Retina (tissue), 1 donor: ENCODE results near the gene MLPH.

ENCODE experiments used
- DNase-seq: peaks from one replicate; pipeline ENCODE4 v3.0.0-alpha.2; 2016

MLPH gene, protein sequence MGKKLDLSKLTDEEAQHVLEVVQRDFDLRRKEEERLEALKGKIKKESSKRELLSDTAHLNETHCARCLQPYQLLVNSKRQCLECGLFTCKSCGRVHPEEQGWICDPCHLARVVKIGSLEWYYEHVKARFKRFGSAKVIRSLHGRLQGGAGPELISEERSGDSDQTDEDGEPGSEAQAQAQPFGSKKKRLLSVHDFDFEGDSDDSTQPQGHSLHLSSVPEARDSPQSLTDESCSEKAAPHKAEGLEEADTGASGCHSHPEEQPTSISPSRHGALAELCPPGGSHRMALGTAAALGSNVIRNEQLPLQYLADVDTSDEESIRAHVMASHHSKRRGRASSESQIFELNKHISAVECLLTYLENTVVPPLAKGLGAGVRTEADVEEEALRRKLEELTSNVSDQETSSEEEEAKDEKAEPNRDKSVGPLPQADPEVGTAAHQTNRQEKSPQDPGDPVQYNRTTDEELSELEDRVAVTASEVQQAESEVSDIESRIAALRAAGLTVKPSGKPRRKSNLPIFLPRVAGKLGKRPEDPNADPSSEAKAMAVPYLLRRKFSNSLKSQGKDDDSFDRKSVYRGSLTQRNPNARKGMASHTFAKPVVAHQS

DNA sequence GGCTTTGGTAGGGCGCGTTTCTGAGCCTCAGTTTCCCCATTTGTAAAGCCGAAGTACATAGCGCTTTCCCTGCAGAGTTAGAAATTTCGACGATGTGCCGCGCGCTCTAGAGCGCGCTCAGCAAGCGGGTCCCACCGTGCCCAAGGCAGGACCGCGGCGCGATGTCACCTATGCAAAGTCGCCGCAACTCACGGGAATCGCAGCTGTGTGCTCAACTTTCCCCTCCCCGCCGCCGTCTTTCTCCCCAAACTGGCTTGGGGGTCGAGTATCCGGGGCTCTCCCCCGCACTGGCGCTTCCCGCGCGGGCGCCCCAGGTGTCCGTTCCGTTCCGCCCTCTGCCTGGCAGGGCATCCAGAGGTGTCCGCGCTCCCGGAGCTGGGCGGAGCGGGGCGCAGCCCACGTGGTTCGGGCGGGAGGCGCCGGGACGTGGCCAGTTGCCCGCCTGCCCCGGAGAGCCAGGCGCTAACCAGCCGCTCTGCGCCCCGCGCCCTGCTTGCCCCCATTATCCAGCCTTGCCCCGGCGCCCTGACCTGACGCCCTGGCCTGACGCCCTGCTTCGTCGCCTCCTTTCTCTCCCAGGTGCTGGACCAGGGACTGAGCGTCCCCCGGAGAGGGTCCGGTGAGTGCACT, at the start of gene MLPH:
MLPH (plus strand) TSS at position 433 of the 630 bp plus-strand sequence. CDS start 6,176 bp downstream, outside the sequence.
- peak; percentile 65 for DNase-seq

DNA sequence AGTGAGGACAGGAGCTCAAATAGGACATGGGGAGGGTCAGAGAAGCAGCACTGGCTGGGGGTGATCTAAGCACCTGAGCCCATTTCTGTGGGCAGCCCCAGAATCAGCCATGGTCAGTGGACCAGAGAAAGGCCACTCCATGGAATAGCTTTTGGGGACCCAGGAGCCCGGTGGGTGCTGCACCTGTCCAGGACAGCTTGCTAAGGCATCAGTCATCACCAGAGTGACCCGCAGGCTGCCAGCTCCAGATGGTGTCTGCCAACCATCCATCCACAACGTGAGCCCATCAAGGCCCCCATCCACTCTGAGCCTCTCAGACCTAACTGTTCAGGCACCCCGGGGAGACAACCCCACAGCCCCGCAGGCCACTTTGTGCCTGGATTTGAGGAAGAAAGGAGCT, 49.5 kb upstream of the MLPH start:
- DNase-seq = no peak

DNA sequence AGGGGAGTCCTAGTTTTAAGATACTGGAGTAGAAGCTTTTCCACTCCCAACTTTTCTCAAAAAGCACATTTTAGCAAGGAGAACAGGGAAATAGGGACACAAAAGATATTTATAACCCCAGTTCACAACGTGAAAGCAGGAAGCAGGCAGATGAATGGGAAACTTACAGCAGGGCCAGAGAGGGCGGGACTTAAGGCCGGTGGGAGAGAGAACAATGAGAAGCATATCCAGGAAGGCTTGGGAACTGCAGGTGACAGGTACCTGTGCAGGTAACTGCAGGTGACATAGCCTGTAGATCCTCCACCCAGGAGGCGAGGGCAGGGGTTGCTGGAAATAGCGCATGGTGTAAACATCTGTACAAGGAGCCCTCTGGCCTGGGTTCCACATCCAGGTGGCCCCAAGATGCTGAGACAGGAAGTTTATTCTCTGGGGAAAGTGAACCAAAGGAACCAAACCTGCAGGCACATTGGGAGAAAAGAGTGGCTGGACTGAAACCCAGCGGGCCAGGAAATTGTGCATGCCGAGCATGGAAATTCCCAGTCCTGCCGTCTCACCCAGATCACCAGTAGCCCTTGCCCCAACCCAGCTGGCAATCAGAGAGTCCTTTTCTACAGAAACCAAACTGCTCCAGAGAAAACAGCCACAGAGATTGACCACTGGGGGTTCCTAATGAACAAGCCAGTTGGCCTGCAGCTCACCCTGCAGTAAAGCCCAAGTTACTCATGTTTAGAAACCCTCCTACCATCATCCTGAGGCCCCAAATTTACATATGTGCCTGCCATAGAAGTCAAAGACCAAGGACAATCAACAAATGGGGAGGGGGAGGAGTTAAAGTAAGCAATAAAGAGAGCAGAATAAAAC, 48.7 kb upstream of the MLPH start:
- DNase-seq = no peak

DNA sequence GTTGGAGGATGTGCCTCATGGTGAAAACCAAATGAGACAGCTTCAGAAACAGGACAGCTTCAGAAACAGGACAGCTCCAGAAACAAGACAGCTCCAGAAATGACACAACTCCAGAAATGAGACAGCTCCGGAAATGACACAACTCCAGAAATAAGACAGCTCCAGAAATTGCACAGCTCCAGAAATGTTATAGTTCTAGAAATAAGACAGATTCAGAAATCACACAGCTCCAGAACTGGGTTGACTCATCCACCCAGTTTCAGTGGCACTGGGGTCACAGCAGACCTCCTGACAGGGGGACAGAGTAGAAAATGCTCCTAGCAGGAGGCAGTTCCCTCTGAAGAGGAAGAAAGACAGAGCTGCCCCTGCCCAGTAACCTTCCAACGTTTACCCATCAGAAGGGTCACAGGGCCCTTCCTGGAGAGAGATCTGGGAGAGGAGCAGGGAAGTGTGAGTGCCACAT, 46.2 kb upstream of the MLPH start:
- no peak for DNase-seq

DNA sequence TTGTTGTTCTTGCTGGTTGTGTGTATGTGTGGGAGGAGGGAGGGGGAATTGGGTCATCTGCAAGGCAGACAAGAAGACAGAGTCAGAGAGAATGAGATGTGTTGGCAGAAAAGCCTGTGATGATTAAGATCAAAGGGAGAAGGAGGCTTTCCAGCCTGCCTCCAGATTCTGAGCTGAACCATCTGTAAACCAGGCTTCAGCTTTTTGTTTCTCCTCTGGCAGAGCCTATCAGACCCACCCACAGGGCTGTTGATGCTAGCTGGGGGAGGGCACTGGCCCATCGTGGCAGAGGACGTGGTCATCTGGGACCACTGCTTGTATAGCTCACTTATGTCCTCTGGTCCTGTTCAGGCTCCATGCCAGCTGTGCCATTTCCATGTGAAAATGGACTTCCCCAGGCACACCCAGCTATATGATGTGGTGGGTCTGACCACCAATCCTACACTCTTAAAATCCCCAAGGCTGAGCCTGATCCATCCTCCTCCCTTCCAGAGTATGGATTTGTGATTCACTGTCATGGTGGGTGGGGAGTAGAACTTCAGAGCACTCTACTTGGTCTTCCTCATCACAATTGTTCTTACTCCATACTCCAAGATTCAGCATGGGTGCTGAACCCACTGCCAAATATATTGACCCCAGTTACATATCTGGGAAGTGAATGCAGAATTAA, 45.3 kb upstream of the MLPH start:
- peak; percentile 24 for DNase-seq

DNA sequence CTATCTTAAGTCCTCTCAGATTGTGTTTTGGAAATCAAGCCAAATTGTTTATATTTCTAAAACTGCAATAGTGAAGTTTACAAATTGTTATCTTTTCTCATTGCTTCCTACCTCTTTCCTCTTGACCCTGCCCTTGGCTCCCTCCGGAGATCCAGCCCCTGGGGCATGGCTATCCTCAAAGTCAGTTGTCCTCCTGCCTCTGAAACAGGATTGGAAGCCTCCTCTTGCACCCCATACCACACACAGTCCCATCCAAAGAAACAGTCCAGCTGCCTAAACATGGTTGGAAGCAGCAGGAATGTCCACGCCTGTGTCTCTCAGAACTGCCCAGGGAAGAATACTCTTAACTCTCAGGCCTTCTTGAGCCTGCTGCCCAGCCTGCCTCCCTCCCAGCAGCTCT, 43.0 kb upstream of the MLPH start:
- no peak for DNase-seq

DNA sequence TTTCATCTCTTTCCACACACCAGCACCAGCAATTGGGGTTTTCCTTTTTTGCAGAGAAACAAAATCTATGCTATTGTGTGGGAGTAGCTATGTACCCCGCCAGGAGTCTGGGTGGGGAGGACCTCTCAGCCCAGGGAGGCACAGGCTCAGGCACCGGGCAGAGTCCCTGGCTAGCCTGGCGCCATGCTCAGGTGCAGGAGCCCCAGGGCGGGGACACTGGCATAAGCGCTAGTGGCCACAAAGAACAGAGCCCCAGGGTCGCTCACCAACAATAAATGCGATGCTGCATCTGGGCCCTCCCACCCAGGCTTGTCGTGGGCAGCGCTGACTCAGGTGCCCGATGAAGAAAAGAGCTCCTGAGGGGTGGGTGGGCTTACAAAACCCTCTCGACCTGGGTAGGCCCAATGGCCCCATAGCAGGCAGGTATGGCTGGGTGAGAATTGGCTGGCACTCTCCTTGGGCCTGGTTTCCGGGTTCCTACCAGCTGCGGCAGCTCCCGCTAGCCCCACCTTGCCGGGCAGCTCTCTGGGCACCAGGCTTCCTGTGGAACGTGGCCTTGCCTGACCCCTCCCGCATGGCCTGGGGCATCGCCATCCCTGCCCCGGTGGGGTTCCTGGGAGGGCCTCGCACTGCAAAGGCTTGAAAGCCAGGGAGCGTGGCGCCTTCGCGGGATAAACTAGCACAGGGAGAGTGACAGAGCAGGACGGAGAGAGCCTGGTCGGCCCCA, 41.3 kb upstream of the MLPH start:
- no peak for DNase-seq

DNA sequence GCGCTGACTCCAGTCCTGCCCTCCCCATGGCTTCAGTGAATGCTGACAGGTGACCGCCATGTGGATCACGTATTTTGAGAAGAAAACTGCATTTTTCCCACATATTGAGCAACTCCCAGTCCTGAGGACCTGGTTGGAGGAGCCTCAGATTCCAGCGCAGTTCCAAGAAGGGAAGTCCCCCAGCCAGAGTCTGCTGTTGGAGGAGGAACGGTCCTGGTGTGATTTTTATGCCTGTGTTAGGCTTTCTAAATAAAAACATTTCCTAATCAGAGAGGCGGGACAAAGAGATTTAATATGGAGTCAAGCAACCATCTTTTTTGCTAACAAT, 40.7 kb upstream of the MLPH start:
- no peak for DNase-seq

DNA sequence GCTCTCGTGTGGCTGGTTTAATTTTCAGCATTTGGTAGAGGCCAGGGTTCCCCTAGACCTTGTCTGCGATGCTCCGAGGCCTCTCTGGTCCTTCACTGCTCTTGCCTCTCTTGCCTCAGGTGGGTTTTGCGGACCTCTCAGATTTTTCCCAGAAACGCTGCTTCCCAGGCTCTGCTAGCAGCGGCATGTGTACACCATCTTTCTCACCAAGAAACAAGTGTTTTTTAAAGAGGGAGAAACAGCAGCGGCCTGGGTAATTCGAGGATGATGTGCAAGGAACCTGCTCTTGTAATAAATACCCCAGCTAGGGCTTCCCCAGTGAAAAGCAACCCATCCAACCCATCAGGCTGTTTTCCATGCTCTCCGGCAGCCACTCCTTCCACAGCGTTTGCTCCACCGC, 39.6 kb upstream of the MLPH start:
- no peak for DNase-seq

DNA sequence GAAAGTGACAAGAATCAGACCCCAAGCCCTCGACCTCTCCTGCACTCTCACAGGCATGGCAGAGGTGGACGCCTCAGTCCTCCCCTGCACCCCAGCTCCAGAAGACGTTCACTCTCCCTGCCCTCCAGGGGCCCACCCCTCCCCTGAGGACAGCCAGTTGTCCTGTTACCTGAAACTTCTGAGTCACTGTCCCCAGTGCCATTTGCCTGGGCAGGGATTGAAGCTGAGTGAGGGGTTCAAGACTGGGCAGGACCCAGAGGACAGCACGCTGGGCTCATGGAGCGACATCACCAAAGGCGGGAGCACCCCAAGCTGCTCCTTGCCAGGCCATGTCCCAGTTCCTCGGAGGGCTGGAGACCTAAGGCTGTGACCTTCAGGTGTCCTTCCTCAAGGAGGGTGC, 38.9 kb upstream of the MLPH start:
- DNase-seq = no peak

DNA sequence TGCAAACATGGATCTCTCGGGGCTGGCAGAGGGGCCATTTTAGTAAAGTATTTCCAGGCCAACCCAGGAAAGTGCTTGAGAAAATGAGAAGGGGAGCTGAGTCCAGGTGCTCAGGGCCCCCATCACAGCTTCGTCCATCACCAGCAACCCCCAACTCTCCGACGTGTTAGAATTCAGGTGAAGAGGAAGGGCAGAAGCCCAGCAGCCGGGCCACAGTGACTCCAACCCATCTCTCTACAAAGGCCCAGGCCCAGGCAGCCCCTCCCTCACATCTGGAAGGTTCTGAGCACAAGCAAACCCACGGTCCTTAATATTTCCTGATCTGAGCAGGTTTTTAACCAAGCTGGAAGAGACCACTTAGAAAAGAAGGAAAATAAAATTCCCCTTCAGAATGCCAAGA, 38.4 kb upstream of the MLPH start:
- DNase-seq = no peak

DNA sequence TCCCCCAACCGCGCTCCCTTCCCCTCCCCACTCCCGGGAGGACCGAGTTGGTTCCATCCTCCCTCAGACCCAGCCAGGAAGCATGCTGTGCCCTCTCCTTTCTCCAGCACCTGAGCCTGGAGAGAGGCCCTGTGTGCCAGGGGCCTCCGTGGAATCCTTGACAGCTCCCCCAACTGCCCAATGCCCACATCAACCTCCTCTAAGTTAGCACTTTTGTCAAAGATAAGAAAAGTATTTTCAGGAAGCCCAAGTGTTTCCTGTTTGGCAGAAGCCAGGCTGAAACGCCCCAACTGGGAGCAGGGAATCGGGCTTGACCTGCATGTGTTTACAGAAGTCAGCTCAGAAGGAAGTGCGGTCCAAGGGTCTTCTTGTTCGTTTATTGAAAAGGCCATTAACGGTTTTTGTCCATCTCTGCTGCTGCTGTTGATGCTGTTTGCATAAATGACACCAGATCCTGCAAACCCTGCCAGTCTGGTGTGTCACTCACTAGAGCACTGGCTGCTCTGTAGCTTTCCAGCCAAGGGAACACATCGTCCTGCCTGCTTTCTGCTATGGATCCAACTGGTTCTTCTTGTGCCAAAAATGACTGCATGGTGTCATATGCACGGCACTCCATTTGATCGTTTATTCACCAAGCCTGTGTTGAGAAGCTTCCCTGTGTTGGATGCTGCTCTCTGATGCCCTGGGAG, 37.7 kb upstream of the MLPH start:
- DNase-seq = no peak

DNA sequence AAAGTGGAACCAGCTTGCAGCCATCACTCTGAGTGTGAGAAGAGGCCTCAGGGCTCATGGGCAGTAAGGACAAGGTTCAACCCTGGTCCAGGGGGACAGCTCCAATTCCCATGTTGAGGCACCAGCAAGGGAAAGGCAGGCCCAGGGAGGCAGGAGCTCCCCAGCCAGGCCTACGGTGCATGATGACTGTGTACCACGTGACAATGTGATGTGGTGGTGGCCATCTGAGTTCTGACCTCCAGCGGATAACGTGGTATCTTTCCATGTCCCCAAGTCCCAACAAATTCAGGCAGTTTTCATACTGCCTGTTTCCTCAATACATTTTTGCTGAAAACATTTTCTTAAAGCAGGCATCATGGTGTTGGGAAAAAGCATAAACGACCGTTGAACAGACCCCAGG, 36.9 kb upstream of the MLPH start:
- no peak for DNase-seq

DNA sequence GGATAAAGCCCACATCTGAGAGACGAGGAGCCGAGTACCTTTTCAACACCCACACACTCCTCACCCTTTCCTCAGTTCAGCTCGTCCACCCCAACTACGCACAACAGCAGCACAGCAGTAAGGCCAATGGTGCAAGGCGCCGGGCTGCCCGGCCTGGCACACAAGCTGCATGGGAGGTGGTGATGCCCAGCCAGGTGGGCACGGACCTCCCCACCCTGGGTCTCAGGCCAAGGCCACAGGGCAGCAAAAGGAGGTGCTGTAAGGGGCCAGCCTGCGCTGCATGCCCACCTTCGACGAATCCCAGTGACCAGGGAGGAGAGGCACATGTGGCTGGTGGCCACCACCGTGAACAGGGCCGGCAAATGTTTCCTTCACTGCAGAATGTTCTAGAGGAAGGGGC, 36.5 kb upstream of the MLPH start:
- DNase-seq = no peak

DNA sequence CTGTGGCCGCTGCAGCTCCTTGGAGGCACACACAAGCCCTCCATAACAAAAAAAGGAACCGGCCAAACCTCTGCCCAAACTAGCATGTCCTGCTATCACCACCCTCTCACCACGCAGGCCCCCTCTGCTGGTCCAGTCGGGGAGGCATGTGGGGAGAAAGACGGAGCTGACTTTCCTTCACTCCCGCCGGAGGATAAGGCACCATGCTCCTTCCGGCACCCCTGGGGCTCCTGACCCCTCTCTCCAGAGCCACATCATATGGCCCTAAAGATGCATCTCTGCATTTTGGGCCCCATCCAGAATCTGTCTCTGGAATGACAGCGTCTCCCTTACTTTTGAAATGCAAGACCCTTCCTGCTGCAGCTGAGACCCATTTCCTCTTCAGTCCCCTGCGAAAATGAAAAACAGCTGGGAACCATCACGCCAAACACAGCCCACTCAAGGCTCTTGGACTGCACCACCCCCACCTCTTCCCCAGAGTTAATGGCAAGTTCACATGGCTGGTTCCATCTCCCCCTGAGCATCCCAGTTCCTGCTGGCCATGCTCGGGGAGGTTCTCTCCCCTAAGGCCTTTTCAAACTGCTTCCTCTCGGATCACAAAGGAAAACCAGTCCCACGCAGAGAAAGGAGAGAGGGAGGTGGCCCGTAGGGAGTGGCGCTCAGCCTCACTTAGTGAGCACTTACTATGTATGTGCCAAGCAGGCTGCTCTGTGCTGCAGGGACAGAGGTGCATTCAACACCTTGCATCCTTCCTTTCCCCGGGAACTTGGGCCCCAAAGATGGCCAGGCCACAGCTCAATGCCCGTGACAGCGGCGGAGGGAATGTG, 35.2 kb upstream of the MLPH start:
- DNase-seq = no peak

DNA sequence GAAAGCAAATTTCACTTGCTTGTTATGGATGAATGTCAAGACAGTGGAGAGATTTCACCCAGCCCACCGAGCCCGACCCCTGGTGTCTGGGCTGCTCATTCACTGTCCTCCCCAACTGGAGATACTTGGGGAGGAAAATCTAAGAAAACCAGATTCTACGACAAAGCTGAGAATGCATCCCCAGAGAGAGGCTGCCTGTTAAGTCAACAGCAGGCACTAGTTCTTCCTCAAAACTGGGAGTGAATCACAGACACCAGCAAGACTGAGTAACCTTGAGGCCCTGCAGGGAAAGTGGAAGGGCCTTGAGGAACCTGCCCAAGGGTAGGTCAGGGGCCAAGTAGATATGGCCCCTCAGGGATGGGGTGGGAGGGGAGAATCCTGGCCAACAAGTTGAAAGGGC, 34.2 kb upstream of the MLPH start:
- DNase-seq = no peak

DNA sequence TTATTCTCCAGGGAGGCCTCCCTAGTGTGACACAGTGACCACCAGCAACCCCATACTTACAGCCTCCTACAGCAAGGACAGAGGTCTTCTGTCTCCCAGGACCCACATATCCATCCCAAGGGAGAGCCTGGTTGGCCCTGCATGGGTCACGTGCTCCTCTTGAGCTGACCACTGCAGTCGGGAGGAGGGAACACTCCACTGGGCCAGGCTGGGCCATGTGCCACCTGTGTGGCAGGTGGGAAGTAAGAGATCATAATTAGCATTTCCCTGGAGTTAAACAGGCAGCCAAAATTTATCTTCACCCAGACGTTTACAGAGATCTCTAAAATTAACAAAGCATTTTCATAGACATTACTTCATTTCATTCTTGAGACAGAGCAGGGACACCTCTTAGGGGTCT, 33.4 kb upstream of the MLPH start:
- no peak for DNase-seq

DNA sequence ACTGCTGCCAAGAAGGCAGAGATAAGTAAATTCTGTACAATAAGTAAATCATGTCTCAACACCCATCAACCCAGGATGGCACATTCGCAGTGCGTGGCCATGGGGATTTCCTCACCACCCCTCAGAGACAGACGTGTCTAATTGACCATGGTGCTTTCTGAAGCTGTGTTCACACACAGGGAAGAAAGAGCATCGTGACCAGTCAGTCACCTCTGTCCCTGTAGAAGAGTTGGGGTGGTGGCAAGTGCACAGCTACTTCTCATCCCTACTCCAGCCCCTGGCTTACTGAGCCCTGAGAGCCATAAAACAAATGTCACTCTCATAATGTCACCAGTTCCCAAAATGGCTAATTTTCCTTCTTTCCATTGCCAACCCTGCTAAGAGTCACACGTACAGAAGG, 31.3 kb upstream of the MLPH start:
- no peak for DNase-seq

DNA sequence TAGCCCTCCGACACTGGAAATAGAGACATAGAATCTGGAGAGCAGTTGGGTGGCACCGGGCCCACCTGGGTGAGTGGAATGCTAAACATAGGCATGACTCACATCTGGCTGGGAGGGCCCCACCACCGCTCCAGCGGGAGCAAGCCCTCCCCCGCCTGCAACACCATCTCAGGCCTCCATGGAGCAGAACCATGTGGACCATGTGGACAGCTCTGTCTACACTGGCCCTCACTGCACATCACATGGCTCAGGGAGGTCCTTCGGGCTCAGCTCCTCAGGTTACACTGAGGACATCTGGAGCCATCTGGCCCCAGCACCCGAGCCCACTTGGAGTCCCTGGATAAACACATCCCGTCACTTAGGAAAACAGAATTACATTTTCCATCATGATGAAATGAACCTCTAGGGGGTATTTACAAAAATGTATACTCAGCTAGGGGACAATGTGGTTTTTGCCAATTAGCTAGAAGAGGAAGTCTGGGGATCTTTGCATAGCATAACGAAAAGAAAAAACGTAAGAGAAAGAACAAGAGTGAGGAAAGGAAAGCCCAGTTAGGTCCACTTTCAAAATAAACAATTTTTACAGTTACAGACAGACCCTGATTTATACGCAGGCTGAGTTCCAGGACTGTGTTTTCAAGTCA, 30.7 kb upstream of the MLPH start:
- DNase-seq = no peak

DNA sequence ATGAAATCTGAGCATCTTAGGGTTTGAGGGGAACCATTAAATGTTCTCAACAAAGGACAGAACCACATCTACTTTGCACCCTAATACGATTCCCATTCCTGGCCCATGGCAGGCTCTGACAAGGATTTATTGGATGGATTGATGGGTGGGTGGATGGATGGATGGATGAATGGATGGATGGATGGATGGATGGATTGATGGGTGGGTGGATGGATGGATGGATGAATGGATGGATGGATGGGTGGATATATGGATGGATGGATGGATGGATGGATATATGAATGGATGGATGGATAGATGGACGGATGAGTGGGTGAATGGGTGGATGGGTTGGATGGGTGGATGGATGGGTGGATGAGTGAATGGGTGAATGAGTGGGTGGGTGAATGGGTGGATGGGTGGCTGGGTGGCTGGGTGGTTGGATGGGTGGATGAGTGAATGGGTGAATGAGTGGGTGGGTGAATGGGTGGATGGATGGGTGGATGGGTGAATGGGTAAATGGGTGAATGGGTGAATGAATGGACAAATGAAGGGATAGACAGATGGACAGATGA, 29.6 kb upstream of the MLPH start:
- no peak for DNase-seq
